Neural progenitor cell (in vitro differentiated cells): Measurements from ENCODE around the gene SMYD5. TPM values are rescaled to one million over a fixed set of nuclear protein-coding genes. Genes with fewer than 3 reads are reported as not detected.

Experiments
- DNase-seq: peaks from one replicate; pipeline ENCODE4 v3.0.0-alpha.2; 2016; ENCODE audit warnings: low spot score
- H2AFZ ChIP-seq: fragments of 200-600 bp; sonication (generic); replicated peaks from 2 replicates; pipeline ENCODE4 v1.6.1; 2016; ENCODE audit warnings: antibody characterized with exemption
- H3F3A ChIP-seq: fragments of 200-600 bp; sonication (generic); 2 replicates; pipeline ENCODE4 v1.6.1; 2016; ENCODE audit warnings: antibody characterized with exemption, low read depth
- H3K27ac ChIP-seq: fragments of 200-600 bp; sonication (generic); 2 replicates; pipeline ENCODE4 v1.5.1; 2016; ENCODE audit warnings: mild to moderate bottlenecking
- H3K27me3 ChIP-seq: fragments of 200-600 bp; sonication (generic); 2 replicates; pipeline ENCODE4 v1.6.1; 2016; ENCODE audit warnings: mild to moderate bottlenecking, moderate library complexity
- H3K36me3 ChIP-seq: fragments of 200-600 bp; sonication (generic); 2 replicates; pipeline ENCODE4 v1.5.1; 2016
- H3K4me1 ChIP-seq: fragments of 200-600 bp; sonication (generic); 2 replicates; pipeline ENCODE4 v1.6.1; 2016; ENCODE audit warnings: mixed run types
- H3K4me2 ChIP-seq: fragments of 200-600 bp; sonication (generic); 2 replicates; pipeline ENCODE4 v1.6.1; 2016
- H3K4me3 ChIP-seq: fragments of 200-600 bp; sonication (generic); 2 replicates; pipeline ENCODE4 v1.5.1; 2016
- H3K79me2 ChIP-seq: fragments of 200-600 bp; sonication (generic); 2 replicates; pipeline ENCODE4 v1.6.1; 2016; ENCODE audit warnings: low read depth
- H3K9ac ChIP-seq: fragments of 200-600 bp; sonication (generic); 2 replicates; pipeline ENCODE4 v1.6.1; 2016
- H3K9me3 ChIP-seq: fragments of 200-600 bp; sonication (generic); 2 replicates; pipeline ENCODE4 v1.5.1; 2016; ENCODE audit warnings: low read depth
- H4K20me1 ChIP-seq: fragments of 200-600 bp; sonication (generic); 2 replicates; pipeline ENCODE4 v1.6.1; 2016; ENCODE audit warnings: low read depth
- H3K27ac Mint-ChIP-seq: 3 replicates; pipeline ENCODE4 v1.8.0; 2021; ENCODE audit warnings: mixed read lengths
- H3K27me3 Mint-ChIP-seq: 2 replicates; pipeline ENCODE4 v1.8.0; 2022; ENCODE audit warnings: low read depth, mild to moderate bottlenecking, inconsistent platforms, moderate library complexity, mixed read lengths; ENCODE audit not compliant: insufficient read depth
- H3K36me3 Mint-ChIP-seq: 3 replicates; pipeline ENCODE4 v1.8.0; 2021; ENCODE audit warnings: mixed read lengths
- H3K4me1 Mint-ChIP-seq: 3 replicates; pipeline ENCODE4 v1.8.0; 2021; ENCODE audit warnings: mixed read lengths
- H3K4me3 Mint-ChIP-seq: 3 replicates; pipeline ENCODE4 v1.8.0; 2021; ENCODE audit warnings: mild to moderate bottlenecking, moderate library complexity, mixed read lengths
- H3K9me3 Mint-ChIP-seq: 3 replicates; pipeline ENCODE4 v1.8.0; 2020; ENCODE audit warnings: mixed read lengths
- CTCF ChIP-seq: fragments of 200-600 bp; sonication (generic); IDR thresholded peaks from 2 replicates; pipeline ENCODE4 v1.5.1; 2017; ENCODE audit warnings: antibody characterized with exemption, mild to moderate bottlenecking
- EZH2 ChIP-seq: fragments of 200-600 bp; sonication (generic); IDR thresholded peaks from 2 replicates; pipeline ENCODE4 v1.6.1; 2017; ENCODE audit warnings: antibody characterized with exemption, mild to moderate bottlenecking, moderate library complexity
- EZH2phosphoT487 ChIP-seq: fragments of 200-600 bp; sonication (generic); IDR thresholded peaks from 2 replicates; pipeline ENCODE4 v1.6.1; 2017; ENCODE audit warnings: antibody characterized with exemption
- total RNA-seq: library from RNA; depleted of rRNA; stranded (reverse); fragments of >200 nt; gene quantifications from 2 replicates; pipeline ENCODE4 v1.2.3, GENCODE V29; 2015; ENCODE audit warnings: low replicate concordance

Gene SMYD5
- total RNA-seq, 1 donor from 2014 or later = 21.0 TPM

- H2AFZ ChIP-seq = peak overlapping the region; percentile 86
- no peaks in the 10 kb centered on the region for H3K79me2 ChIP-seq
- H3K9ac ChIP-seq = no peak overlapping the region
- H3K9me3 Mint-ChIP-seq = peaks cover 6% of the 10 kb centered on the region
- no peak overlapping the region for H3K27ac Mint-ChIP-seq
- TF ChIP-seq EZH2phosphoT487 (peak; percentile 93), EZH2 (peak; percentile 98), CTCF (peak; percentile 1)
- no peaks in the 10 kb centered on the region for H3K9me3 ChIP-seq
- peak overlapping the region; percentile 31 for H3K4me3 ChIP-seq
- H3K36me3 ChIP-seq = no peaks in the 10 kb centered on the region
- peaks cover 2% of the 10 kb centered on the region for H3K4me1 Mint-ChIP-seq
- H3K27me3 Mint-ChIP-seq = peaks cover 64% of the 10 kb centered on the region
- peaks cover 87% of the 10 kb centered on the region for H3K27me3 ChIP-seq
- H3F3A ChIP-seq = peaks cover 7% of the 10 kb centered on the region
- peaks cover 1% of the 10 kb centered on the region for H3K36me3 Mint-ChIP-seq
- H3K4me2 ChIP-seq = peak overlapping the region; percentile 75
- no peaks in the 10 kb centered on the region for H3K4me1 ChIP-seq
- DNase-seq = peak; percentile 34
- no peak overlapping the region for H3K27ac ChIP-seq
- peaks cover 9% of the 10 kb centered on the region for H4K20me1 ChIP-seq
- peak overlapping the region; percentile 48 for H3K4me3 Mint-ChIP-seq
Observed at GRCh38 chr2:73203055-73203681, 10.9 kb upstream of the SMYD5 start.

DNA sequence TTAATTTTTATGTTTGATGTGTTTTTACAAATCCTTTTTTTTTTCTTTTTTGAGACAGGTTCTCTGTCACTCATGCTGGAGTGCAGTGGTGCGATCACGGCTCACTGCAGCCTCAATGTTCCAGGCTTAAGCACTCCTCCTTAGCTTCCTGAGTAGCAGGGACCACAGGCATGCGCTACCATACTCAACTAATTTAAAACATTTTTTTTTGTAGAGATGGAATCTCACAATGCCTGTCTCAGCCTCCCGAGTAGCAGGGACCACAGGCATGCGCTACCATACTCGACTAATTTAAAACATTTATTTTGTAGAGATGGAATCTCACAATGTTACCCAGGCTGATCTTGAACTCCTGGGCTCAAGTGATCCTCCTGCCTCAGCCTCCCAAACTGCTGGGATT lies 8.4 kb upstream of the SMYD5 start:
- no peaks in the 10 kb centered on the region for H3K9me3 ChIP-seq
- no peak for TF ChIP-seq EZH2
- TF ChIP-seq EZH2phosphoT487 = no peak
- no peak for TF ChIP-seq CTCF
- Mint-ChIP-seq H3K4me3 (no peak overlapping the region), H3K36me3 (peaks cover 1% of the 10 kb centered on the region), H3K27ac (no peak overlapping the region), H3K4me1 (peaks cover 2% of the 10 kb centered on the region), H3K9me3 (peaks cover 6% of the 10 kb centered on the region), H3K27me3 (peaks cover 55% of the 10 kb centered on the region)
- DNase-seq = no peak
- H2AFZ ChIP-seq = no peak overlapping the region
- H3K4me1 ChIP-seq = no peaks in the 10 kb centered on the region
- peaks cover 7% of the 10 kb centered on the region for H3F3A ChIP-seq
- no peaks in the 10 kb centered on the region for H3K79me2 ChIP-seq
- H3K4me2 ChIP-seq = no peak overlapping the region
- no peaks in the 10 kb centered on the region for H3K36me3 ChIP-seq
- H4K20me1 ChIP-seq = peaks cover 9% of the 10 kb centered on the region
- H3K27me3 ChIP-seq = peaks cover 69% of the 10 kb centered on the region
- no peak overlapping the region for H3K27ac ChIP-seq
- no peak overlapping the region for H3K4me3 ChIP-seq
- no peak overlapping the region for H3K9ac ChIP-seq

GRCh38 chr2:73208258-73208657 lies 5.8 kb upstream of the SMYD5 start:
- Histone ChIP-seq H3K79me2 (no peaks in the 10 kb centered on the region), H3K4me1 (no peaks in the 10 kb centered on the region), H3K4me2 (no peak overlapping the region), H3K27me3 (peaks cover 42% of the 10 kb centered on the region), H3F3A (peaks cover 4% of the 10 kb centered on the region), H3K9ac (no peak overlapping the region), H4K20me1 (peaks cover 2% of the 10 kb centered on the region), H2AFZ (no peak overlapping the region), H3K4me3 (no peak overlapping the region), H3K27ac (no peak overlapping the region), H3K9me3 (no peaks in the 10 kb centered on the region), H3K36me3 (no peaks in the 10 kb centered on the region)
- Mint-ChIP-seq H3K27ac (no peak overlapping the region), H3K36me3 (peaks cover 1% of the 10 kb centered on the region), H3K27me3 (peaks cover 33% of the 10 kb centered on the region), H3K4me3 (no peak overlapping the region), H3K9me3 (peaks cover 4% of the 10 kb centered on the region), H3K4me1 (peaks cover 6% of the 10 kb centered on the region)
- TF ChIP-seq CTCF = no peak
- no peak for TF ChIP-seq EZH2phosphoT487
- no peak for TF ChIP-seq EZH2
- no peak for DNase-seq
